NB4 (cell line): ENCODE results near the gene PTF1A.
A peak's percentile ranks its signal among the peaks of the same experiment; 100 is the strongest.

ENCODE experiments used
- DNase-seq: peaks from one replicate; pipeline ENCODE4 v3.0.0; 2010; ENCODE audit warnings: low read depth
- H3K4me3 ChIP-seq: one replicate; pipeline ENCODE4 v1.5.1; 2011; ENCODE audit warnings: mild to moderate bottlenecking, low read depth, low read length, moderate library complexity
- CTCF ChIP-seq: IDR thresholded peaks from one replicate; pipeline ENCODE4 v1.5.1; 2012; ENCODE audit warnings: low read depth, low read length
- MAX ChIP-seq: IDR thresholded peaks from 2 replicates; pipeline ENCODE4 v1.6.1; 2011; ENCODE audit warnings: low read depth, low read length
- MYC ChIP-seq: IDR thresholded peaks from 2 replicates; pipeline ENCODE4 v1.6.1; 2011; ENCODE audit warnings: low read depth, low read length
- POLR2A ChIP-seq: IDR thresholded peaks from 2 replicates; pipeline ENCODE4 v1.6.1; 2011; ENCODE audit warnings: mild to moderate bottlenecking; ENCODE audit not compliant: insufficient read length; ENCODE audit errors: extremely low read depth

PTF1A gene

GRCh38 chr10:23157691-23158369 is 34.3 kb upstream of the PTF1A start:
- TF ChIP-seq CTCF (peak; percentile 31), MAX (no peak)
- peak; percentile 48 for DNase-seq
- H3K4me3 ChIP-seq, result no peak overlapping the region

- peak; percentile 63 for TF ChIP-seq CTCF
- no peak for TF ChIP-seq MAX
- TF ChIP-seq MYC, result no peak
- TF ChIP-seq POLR2A, result no peak
- no peak overlapping the region for H3K4me3 ChIP-seq
- DNase-seq, result peak; percentile 57
These were observed 33.7 kb upstream of the PTF1A start for GRCh38 chr10:23158370-23158769.

GRCh38 chr10:23171232-23171876 is 20.8 kb upstream of the PTF1A start:
- TF ChIP-seq CTCF (no peak), MAX (no peak), POLR2A (no peak)
- peak; percentile 7 for DNase-seq

GRCh38 chr10:23172429-23173213 is 19.5 kb upstream of the PTF1A start:
- no peak overlapping the region for H3K4me3 ChIP-seq
- TF ChIP-seq CTCF, result no peak
- DNase-seq, result no peak

More at GRCh38 chr10:23171232-23171876, 20.8 kb upstream of the PTF1A start:
- H3K4me3 ChIP-seq, result no peak overlapping the region

- H3K4me3 ChIP-seq, result no peak overlapping the region
- DNase-seq, result no peak
- TF ChIP-seq CTCF, result no peak
- TF ChIP-seq MYC, result no peak
- no peak for TF ChIP-seq MAX
- no peak for TF ChIP-seq POLR2A
These were observed 18.7 kb upstream of the PTF1A start for GRCh38 chr10:23173214-23174073.
